Sciatic nerve (tissue), 2 donors: ENCODE measurements around the gene GLCE. TPM values are rescaled to one million over a fixed set of nuclear protein-coding genes. Genes with fewer than 3 reads are reported as not detected.
A peak's percentile ranks its signal among the peaks of the same experiment; 100 is the strongest.

Experiments used
- ATAC-seq: fragments of 200-7000 bp; cut with Tn5 transposase; one replicate; pipeline ENCODE4 v1.9.1; 2020; ENCODE audit warnings: mild to moderate bottlenecking, moderate library complexity
- DNase-seq: peaks from one replicate; pipeline ENCODE4 v3.0.0-alpha.2; 2020; ENCODE audit warnings: low spot score
- intact Hi-C: fragments of 100-400 bp; cut with DNase I; formaldehyde crosslinking; loops from one replicate; pipeline ENCODE4 v1.14.2; 2022
- total RNA-seq: library from RNA; stranded (reverse); fragmentation: NEBNext Ultra II Directional; extraction: Animal tissue kit (Norgen Biotek cat#: 25700); gene quantifications from one replicate; pipeline ENCODE4 v1.2.1, GENCODE V29; 2021
- donor health status: DM: no; HTN: no; CAD: no.
- donor health status: DM: no; HTN: no; CAD: no.

Gene GLCE
- total RNA-seq, 1 donor from 2014 or later, result 16.5 TPM

DNA sequence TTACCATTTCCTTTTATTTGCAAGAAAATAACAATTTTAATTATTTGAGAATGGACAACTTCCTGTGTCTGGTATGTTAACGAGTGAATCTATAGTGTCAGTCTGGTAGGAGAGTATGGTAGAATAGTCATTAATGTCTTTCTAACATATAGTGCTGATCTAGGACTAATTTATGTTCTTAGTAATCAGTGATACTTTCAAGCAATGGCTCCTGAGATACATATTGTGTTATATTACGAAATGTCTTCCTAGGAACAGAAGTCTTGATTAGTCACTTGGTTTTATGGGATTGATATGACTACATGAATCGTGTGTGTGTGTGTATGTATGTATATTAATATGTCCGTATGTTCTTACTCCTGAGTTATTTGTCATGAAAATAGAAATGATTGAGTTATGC, 71.7 kb downstream of the GLCE start:
- no peak for ATAC-seq
- no peak for DNase-seq
- intact Hi-C loops, result no loop called here

GRCh38 chr15:69232765-69233164, 72.3 kb downstream of the GLCE start:
- DNase-seq, result no peak
- intact Hi-C loops, result no loop called here
- ATAC-seq, result no peak

- intact Hi-C loops, result no loop called here
- ATAC-seq (no peak), DNase-seq (no peak)
Measured at GRCh38 chr15:69234676-69235075, 74.2 kb downstream of the GLCE start.

GRCh38 chr15:69236505-69236904, 76.1 kb downstream of the GLCE start:
- no peak for DNase-seq
- intact Hi-C loops, result no loop called here
- no peak for ATAC-seq

- no peak for DNase-seq
- intact Hi-C loops, result no loop called here
- ATAC-seq, result no peak
Measured at GRCh38 chr15:69237718-69238117, 77.3 kb downstream of the GLCE start.

DNA sequence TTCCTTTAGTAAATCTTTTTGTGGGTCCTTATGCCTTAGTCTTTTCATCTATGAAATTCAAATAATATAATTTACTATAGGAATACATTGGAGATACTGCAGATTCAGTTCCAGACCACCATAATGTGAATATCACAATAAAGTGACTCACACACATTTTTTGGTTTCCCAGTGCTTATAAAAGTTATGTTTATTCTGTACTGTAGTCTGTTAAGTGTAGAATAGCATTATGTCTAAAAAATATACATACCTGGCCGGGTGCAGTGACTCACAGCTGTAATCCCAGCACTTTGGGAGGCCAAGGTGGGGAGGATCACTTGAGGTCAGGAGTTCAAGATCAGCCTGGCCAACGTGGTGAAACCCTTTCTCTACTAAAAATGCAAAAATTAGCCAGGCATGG, 84.4 kb downstream of the GLCE start:
- intact Hi-C loops, result no loop called here
- no peak for ATAC-seq
- DNase-seq, result no peak

- no peak for DNase-seq
- ATAC-seq, result peak; percentile 28
- intact Hi-C loops, result no loop called here
Measured at GRCh38 chr15:69253156-69253555, 92.7 kb downstream of the GLCE start.

DNA sequence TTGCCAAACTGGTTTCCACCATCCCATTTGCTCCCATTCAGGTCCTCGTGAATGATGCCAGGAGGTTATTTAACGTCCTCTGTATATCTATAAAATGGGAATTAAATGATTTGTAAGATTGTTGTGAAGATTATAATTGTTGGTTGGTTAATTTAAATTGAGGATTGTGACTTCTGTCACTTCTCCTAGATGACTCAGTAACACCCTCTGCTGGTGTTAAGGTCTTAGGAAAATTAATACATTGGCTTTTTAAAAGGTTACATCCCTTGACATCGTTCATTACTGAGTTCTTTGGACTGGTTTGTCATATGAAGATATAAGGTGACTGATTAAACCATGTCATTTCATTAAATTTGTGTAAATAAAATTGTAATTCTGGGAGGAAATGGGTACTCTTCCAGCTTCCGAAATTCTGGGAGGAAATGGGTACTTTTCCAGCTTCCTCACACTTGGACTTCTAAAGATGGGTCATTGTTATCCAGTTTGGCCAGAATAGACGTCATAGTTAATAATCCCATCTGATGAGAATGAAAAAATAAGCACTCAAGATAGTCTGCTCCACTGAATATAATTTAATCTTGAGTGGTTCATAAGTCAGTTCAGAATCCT, 105.0 kb downstream of the GLCE start:
- ATAC-seq (no peak), DNase-seq (no peak)
- intact Hi-C loops, result no loop called here

DNA sequence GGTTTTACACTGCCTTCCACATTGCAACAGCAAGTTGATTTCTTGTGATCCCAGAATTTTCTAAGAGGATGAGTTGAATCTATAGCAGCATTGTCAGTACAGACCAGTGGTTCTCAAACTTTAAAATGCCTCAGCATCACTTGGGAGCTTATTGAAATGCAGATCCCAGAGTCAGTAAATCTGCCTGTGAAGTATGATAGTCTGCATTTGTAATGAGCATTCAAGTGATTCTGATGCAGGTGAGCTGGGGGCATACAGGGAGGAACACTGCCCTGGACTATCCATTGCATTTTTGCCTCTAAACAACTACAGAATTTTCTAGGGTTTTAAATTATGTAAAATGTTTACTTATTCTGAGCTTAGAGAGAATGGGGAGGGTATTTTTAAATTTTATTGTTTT, 110.8 kb downstream of the GLCE start:
- ATAC-seq (no peak), DNase-seq (no peak)
- intact Hi-C loops, result no loop called here

DNA sequence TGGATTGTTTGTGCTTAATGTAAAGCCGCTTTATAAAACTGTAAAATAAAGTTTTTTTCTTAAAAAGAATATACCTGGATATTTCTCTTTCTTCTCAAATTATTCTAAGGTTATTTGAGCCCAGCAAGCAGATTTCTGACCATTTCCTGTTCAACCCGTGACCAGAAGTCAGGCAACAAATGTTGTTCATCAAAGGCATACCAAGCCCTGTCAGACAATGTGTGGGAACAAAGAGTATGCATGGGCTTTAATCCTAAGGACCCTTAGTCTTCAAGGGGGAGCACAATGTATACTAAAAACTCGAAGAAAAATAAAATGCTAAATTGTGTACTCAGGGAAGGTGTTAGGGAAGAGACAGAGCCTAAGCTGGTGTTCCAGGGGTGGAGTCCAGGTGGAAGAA, 111.7 kb downstream of the GLCE start:
- ATAC-seq (no peak), DNase-seq (no peak)
- intact Hi-C loops, result no loop called here

DNA sequence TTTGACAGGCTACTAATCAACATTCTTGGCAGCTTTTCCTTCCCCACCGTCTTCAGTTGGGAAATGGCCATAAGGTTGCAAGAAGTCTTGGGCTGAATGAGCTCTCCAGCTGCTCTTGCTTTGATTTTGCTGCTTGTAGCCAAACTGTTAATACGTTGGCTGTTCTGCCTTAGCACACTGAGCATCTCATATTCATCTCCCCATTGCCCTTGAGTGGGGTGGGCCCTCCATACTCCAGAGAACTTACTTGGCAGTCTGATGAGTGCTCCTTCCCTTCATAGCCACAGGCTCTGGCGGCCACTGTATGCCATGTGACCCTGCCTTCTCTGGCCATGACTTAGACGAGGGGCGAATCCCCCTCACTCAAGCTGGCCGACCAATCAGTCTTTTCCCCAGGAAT, 112.5 kb downstream of the GLCE start:
- ATAC-seq, result no peak
- DNase-seq, result no peak
- intact Hi-C loops, result no loop called here

DNA sequence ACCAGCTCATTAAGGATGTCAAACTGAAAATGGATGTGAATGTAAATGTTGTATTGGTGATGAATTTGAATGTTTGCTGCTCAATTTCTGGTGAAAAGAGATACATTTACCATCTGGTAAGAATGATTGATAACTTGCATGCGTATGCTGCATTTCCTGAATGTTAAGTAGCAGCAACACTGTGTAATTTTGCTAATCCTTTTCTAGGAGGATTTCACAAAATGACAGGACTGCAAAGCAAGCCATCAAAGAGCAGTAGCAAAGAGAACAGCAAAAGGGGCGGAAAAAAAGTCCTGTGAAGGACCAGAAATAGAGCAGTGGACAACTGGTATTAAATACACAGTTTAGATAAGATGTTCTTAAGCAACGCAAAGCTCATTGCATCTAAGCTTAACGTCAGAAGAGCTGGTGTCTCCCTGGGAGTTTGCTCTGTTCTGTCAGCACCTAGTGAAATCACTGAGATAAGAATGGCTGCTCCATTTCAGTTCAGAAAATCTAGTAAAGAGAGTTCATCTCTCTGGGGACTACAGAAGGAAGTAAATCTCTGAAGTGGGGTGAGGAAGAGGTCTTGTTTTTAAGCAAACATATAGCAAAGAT, 114.7 kb downstream of the GLCE start:
- no peak for ATAC-seq
- no peak for DNase-seq
- intact Hi-C loops, result no loop called here

DNA sequence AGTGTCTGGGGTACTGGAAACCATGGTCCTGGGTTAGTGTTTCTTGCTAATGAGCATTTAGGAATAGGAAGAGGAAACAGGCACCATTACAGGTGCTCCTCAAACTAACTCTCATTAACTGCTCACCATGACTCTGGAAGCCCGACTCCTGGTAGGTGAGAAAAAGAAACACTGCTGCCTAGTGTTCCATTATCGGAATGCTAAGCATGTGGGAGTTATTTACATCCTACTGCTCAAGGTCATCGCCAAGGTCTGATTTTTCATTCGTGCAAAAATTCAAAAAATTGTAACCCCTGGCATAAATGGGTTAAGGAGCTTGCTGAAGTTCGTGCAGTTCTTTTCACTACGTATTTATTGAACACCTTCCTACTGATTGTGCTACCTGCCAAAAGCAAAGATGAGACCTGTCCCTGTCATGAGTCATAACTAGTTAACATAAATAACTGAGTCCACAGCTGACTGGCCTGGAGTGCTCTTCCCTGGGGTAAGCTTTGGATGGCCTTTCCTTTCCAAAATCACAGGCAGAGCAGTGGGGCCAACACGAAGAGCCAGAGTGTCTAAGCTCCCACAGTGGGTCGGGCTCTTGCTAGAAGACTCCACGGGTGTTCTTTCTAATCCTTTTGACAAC, 115.6 kb downstream of the GLCE start:
- ATAC-seq (no peak), DNase-seq (no peak)
- intact Hi-C loops, result no loop called here

GRCh38 chr15:69277316-69277715, 116.9 kb downstream of the GLCE start:
- no peak for DNase-seq
- intact Hi-C loops, result no loop called here
- ATAC-seq, result no peak

DNA sequence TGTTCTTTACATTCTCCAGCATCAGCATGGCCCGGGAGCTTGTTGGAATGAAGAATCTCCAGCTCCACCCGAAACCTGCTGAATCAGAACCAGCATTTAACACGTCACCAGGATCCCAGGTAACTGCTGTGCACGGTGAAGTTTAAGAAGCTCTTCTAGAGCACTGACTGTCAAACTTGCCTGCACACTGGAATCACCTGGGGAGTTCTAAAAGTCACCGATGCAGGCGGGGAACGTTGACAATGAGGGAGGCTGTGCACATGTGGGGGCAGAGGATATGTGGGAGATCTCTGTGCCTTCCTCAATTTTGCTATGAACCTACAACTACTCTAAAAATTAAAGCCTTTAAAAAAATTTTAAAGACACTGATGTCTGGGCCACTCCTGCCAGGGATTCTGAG, 119.2 kb downstream of the GLCE start:
- ATAC-seq (no peak), DNase-seq (no peak)
- intact Hi-C loops, result no loop called here

DNA sequence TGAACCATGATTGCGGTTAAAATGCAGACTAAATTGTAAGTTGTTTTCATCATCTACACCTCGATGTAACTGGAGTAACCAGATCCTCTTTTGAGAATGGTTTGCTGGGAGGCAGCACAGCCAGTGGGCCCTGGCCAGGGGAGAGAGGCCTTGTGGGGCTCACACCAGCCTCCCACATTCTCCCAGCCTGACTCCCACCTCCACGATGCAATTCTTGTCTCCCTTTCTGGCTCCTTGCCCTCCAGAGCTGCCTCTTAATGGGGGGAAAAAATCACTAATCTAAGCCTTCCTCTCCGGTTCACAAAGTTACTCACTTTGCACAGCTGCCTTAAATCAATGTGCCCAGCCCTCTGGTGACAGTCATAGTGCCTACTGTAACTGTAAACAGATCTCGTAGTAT, 120.3 kb downstream of the GLCE start:
- no peak for DNase-seq
- intact Hi-C loops, result no loop called here
- no peak for ATAC-seq

- ATAC-seq (no peak), DNase-seq (no peak)
- intact Hi-C loops, result no loop called here
Measured at GRCh38 chr15:69282104-69282743, 121.8 kb downstream of the GLCE start.

- ATAC-seq, result no peak
- no peak for DNase-seq
- intact Hi-C loops, result no loop called here
Measured at GRCh38 chr15:69285834-69286233, 125.4 kb downstream of the GLCE start.

DNA sequence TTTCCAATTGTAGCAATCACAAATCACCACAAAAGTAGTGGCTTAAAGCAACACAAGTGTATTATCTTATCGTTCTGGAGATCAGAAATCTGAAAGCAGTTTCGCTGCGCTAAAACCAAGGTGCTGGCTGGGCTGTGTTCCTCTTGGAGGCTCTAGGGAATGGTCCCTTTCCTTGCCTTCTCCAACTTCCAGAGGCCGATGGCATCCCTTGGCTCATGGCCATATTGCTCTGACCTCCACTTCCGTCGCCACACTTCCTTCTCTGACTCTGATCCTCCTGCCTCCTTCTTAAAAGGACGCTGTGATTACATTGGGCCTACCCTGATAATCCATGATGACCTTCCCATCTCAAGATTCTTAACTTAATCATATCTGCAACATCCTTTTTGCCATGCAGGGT, 127.6 kb downstream of the GLCE start:
- ATAC-seq, result no peak
- intact Hi-C loops, result no loop called here

DNA sequence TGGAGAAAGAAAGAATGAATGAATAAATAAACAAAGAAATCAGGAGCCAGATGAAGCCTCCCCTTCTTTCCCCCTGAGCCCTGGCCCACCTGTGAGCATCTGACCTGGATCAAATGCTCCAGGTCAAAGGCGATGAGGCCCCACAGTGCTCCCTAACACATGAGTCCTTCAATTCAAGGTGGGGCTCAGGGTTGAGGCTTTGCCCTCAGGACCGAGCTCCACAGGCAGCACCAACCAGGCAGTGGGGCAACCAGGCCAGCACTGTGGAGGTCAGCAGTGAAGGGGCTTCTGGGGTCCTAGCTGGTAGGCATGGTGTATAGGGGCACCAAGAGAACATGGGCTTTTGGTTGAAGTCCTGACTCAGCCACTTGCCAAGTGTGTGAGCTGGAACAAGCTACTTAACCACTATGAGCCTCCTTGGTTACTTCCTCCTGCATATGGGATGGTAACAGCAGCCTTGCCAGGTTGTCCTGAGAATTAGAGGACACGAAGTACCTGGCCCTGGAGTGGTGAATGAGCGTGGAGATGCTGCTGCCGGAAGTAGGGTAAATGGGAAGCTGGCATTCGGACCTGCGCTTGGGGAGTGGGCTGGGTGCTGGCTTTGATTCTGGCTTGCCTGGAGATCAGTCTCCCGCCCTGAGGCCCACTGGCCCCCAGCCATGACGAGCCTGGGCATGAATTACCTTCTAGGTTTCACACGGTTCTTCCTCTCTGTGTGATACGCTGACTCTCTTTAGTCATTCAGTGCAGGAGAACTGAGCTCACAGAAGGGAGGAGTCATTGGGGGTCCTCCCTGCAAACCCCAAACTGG, 128.3 kb downstream of the GLCE start:
- intact Hi-C loops, result no loop called here
- no peak for ATAC-seq
- DNase-seq, result no peak

More for the DNA sequence above, 127.6 kb downstream of the GLCE start:
- no peak for DNase-seq
